ENCODE measurements around the gene NPW. TPM values are rescaled to one million over a fixed set of nuclear protein-coding genes. Genes with fewer than 3 reads are reported as not detected.
A peak's percentile ranks its signal among the peaks of the same experiment; 100 is the strongest.

The NPW gene
- total and polyA plus RNA-seq, 9 of the 15 experiments (the other 6 are each of a cell fraction or from before 2014, with no cell fraction given): 0.14 to 4.0 (median 2.6) TPM; not detected in 4

- peak overlapping the region; percentile 95 for H2AFZ ChIP-seq (ENCODE audit: low read depth, low read length)
- FAIRE-seq: peak; percentile 86
- TF ChIP-seq CXXC5 (CRISPR knock-in tag; IDR thresholded peaks at IDR 0.05): peak; percentile 88
- no peak for TF ChIP-seq MED1 (CRISPR knock-in tag; IDR thresholded peaks at IDR 0.05; ENCODE audit: borderline replicate concordance)
- no peak for TF ChIP-seq ZNF512 (tag; IDR thresholded peaks at IDR 0.05)
- no peak for TF ChIP-seq ZMIZ1 (IDR thresholded peaks at IDR 0.05; ENCODE audit: low read depth in 2 of 2, low read length in 2 of 2)
- no peak; the same call in 1 of the 2 replicates for TF ChIP-seq TCF3 (CRISPR knock-in tag; IDR thresholded peaks at IDR 0.05)
- no peak for TF ChIP-seq NR4A1 (CRISPR knock-in tag; IDR thresholded peaks at IDR 0.05)
- no peak for TF ChIP-seq NR4A1 (tag; IDR thresholded peaks at IDR 0.05)
- TF ChIP-seq ZBTB1 (CRISPR knock-in tag; IDR thresholded peaks at IDR 0.05; ENCODE audit: borderline replicate concordance, low read depth): no peak
- TF ChIP-seq BCL6 (CRISPR knock-in tag; IDR thresholded peaks at IDR 0.05): no peak
- no peak; a peak in 1 of 4 replicates for TF ChIP-seq MLLT1 (IDR thresholded peaks at IDR 0.05)
- no peak for TF ChIP-seq POU5F1 (IDR thresholded peaks at IDR 0.05; ENCODE audit: borderline replicate concordance, low read depth, low read length, partially characterized antibody)
- TF ChIP-seq ZNF217 (CRISPR knock-in tag; IDR thresholded peaks at IDR 0.05): no peak
- no peak for TF ChIP-seq ARNT (IDR thresholded peaks at IDR 0.05)
- TF ChIP-seq ZBTB8A (IDR thresholded peaks at IDR 0.05; ENCODE audit: partially characterized antibody): no peak
Observed at GRCh38 chr16:1991948-1992703, 27.5 kb upstream of the NPW start.

More at GRCh38 chr16:1991948-1992703, 27.5 kb upstream of the NPW start:
- H3K4me3 ChIP-seq: peak overlapping the region; percentile 64
- peak overlapping the region; percentile 94 for H3K27ac ChIP-seq (ENCODE audit: extremely low read depth, low read depth, low read length)
- 2% methylated on average over 33 of the region's 96 CpGs for WGBS (ENCODE audit: insufficient coverage, low coverage, missing lambda C conversion rate)
- in situ Hi-C loops (cut with MboI) (no loop called here), intact Hi-C loops (cut with micrococcal nuclease) (loop anchor here (2.0 kb wide), 1 partner anchor 17 kb away; the partner anchor contains the start of gene ZNF598)
- ChIA-PET CTCF (ENCODE audit: low intra/inter-chr PET ratio) (no interaction called here), POLR2A (interaction anchor here (0.5 to 5.5 kb wide), 7 partner anchors 12 to 436 kb away, joined by 3 to 50 read pairs (median 3); partner anchors contain the start of genes RNF151 and RPS2)
- peaks cover 29 to 56% of the 10 kb centered on the region in 2 experiments for H3K4me1 ChIP-seq (replicated peaks in 1 of 2; ENCODE audit: control insufficient read depth in 2 of 2, insufficient read depth in 2 of 2, low read length in 2 of 2)
- H3K9me1 ChIP-seq (ENCODE audit: control insufficient read depth, insufficient read depth, low read length): no peaks in the 10 kb centered on the region
- peak overlapping the region; percentile 80 to 96 for H3K9ac ChIP-seq (ENCODE audit: insufficient read depth in 1 of 2, low read depth in 2 of 2, low read length in 2 of 2)
- peaks cover 22% of the 10 kb centered on the region; the same call in 2 of the 3 replicates for H3K36me3 ChIP-seq (ENCODE audit: control insufficient read depth, insufficient read depth, low read length)
- H3K4me2 ChIP-seq (ENCODE audit: insufficient read depth, low read length): peak overlapping the region; percentile 87
- H3K79me2 ChIP-seq (ENCODE audit: control insufficient read depth, insufficient read depth, low read length): peaks cover 31% of the 10 kb centered on the region
- H4K20me1 ChIP-seq (replicated peaks; ENCODE audit: control insufficient read depth, insufficient read depth, low read length): no peaks in the 10 kb centered on the region; the same call in 1 of the 2 replicates
- no peaks in the 10 kb centered on the region for H3K27me3 ChIP-seq (ENCODE audit: control insufficient read depth in 2 of 2, insufficient read depth in 2 of 2, low read length in 2 of 2)
- DNase-seq (ENCODE audit: extremely low read depth in 1 of 4, low spot score in 3 of 4) (peak; percentile 97 to 99 (median 97)), ATAC-seq (peak; percentile 82)
- no TSS peak for BruUV-seq (replicated peaks)
- H3K9me3 ChIP-seq (replicated peaks; ENCODE audit: control insufficient read depth, insufficient read depth, low read depth, low read length): no peaks in the 10 kb centered on the region

Data from K562 (cell line).